H1 (cell line): ENCODE measurements around the gene SEMA4D. TPM values are rescaled to one million over a fixed set of nuclear protein-coding genes. Genes with fewer than 3 reads are reported as not detected.

Experiments
- ATF2 ChIP-seq: IDR thresholded peaks from 2 replicates; pipeline ENCODE4 v1.6.1; 2012; ENCODE audit warnings: low read length, inconsistent platforms
- BACH1 ChIP-seq: IDR thresholded peaks from 2 replicates; pipeline ENCODE4 v1.6.1; 2012; ENCODE audit warnings: low read length, improper control_type of control experiment
- CHD2 ChIP-seq: IDR thresholded peaks from 2 replicates; pipeline ENCODE4 v1.6.1; 2012; ENCODE audit warnings: low read length, improper control_type of control experiment
- GTF2F1 ChIP-seq: IDR thresholded peaks from 2 replicates; pipeline ENCODE4 v1.6.1; 2012; ENCODE audit warnings: low read depth, low read length, improper control_type of control experiment, borderline replicate concordance
- HDAC2 ChIP-seq, 2 experiments: fragments of 300-600 bp in 1 of 2; sonication (generic) in 1 of 2; IDR thresholded peaks; 2 replicates each; pipeline ENCODE4 v1.6.1; 2011 to 2012; ENCODE audit warnings: low read depth in 2 of 2, low read length in 2 of 2, mild to moderate bottlenecking in 2 of 2, moderate library complexity in 2 of 2, borderline replicate concordance in 1 of 2, inconsistent platforms in 1 of 2
- MAX ChIP-seq: IDR thresholded peaks from 2 replicates; pipeline ENCODE4 v1.6.1; 2012; ENCODE audit warnings: inconsistent platforms
- POLR2A ChIP-seq, 2 experiments: IDR thresholded peaks; 1 replicate in 1 of 2; 2 replicates in 1 of 2; pipeline ENCODE4 v1.6.1; 2011; ENCODE audit warnings: low read depth in 2 of 2, low read length in 2 of 2, mild to moderate bottlenecking in 2 of 2; ENCODE audit errors: control extremely low read depth in 1 of 2
- RAD21 ChIP-seq, 2 experiments: IDR thresholded peaks in 1 of 2; conservative IDR thresholded peaks in 1 of 2; 2 replicates each; pipeline ENCODE4 v1.6.1; 2011; ENCODE audit warnings: low read depth in 2 of 2, low read length in 2 of 2, improper control_type of control experiment in 1 of 2, inconsistent platforms in 1 of 2, mild to moderate bottlenecking in 1 of 2, moderate library complexity in 1 of 2
- polyA plus RNA-seq, 7 experiments: library from polyadenylated mRNA; depleted of rRNA in 3 of 7; stranded (reverse) in 5 of 7; unstranded in 2 of 7; fragments of >200 nt in 5 of 7; fragments of 200-250 nt in 2 of 7; gene quantifications; 1 replicate in 5 of 7; 2 replicates in 1 of 7; 4 replicates in 1 of 7; pipeline versions ENCODE4 v1.2.1 to v1.2.3, GENCODE V29; 2011 to 2013; ENCODE audit warnings: missing spikeins in 2 of 7, mixed read lengths in 2 of 7
- total RNA-seq: library from RNA; stranded (reverse); fragmentation: NEBNext Ultra II Directional; extraction: Animal tissue kit (Norgen Biotek cat#: 25700); gene quantifications from 2 replicates; pipeline ENCODE4 v1.2.1, GENCODE V29; 2021

SEMA4D gene
- total and polyA plus RNA-seq, 2 of the 8 experiments (the other 6 are each of a cell fraction or from before 2014, with no cell fraction given): 21.0 to 70.4 TPM

- no peak for TF ChIP-seq MAX
- TF ChIP-seq GTF2F1: no peak
- TF ChIP-seq HDAC2 (IDR thresholded peaks at IDR 0.05; ENCODE audit: borderline replicate concordance in 1 of 2, low read depth in 2 of 2, low read length in 2 of 2): no peak
- TF ChIP-seq RAD21 (IDR thresholded peaks at IDR 0.05 in 1 of 2, conservative IDR thresholded peaks at IDR 0.05 in 1 of 2; ENCODE audit: low read depth in 2 of 2, low read length in 2 of 2): no peak
- no peak for TF ChIP-seq POLR2A (IDR thresholded peaks at IDR 0.05; ENCODE audit: control extremely low read depth in 1 of 2, low read depth in 2 of 2, low read length in 2 of 2)
- no peak for TF ChIP-seq CHD2
- TF ChIP-seq ATF2: no peak
- no peak for TF ChIP-seq BACH1
Measured at GRCh38 chr9:89518466-89519365, 20.8 kb upstream of the SEMA4D start (continued).
